DND-41 (cell line): Measurements from ENCODE around the gene MICAL2.

Experiments used
- ATAC-seq: fragments of 200-7000 bp; cut with Tn5 transposase; 3 replicates; pipeline ENCODE4 v1.9.1; 2021; ENCODE audit warnings: low read depth; ENCODE audit not compliant: insufficient read depth
- DNase-seq: peaks from one replicate; pipeline ENCODE4 v3.0.0-alpha.2; 2020
- H2AFZ ChIP-seq: 2 replicates; pipeline ENCODE4 v1.6.0; 2012; ENCODE audit warnings: low read depth, low read length
- H3K27ac ChIP-seq: 2 replicates; pipeline ENCODE4 v1.5.1; 2012; ENCODE audit warnings: low read length, inconsistent platforms
- H3K27me3 ChIP-seq: fragments of 200-600 bp; sonication (generic); 2 replicates; pipeline ENCODE4 v1.6.0; 2012; ENCODE audit warnings: low read length, mild to moderate bottlenecking, inconsistent platforms; ENCODE audit not compliant: insufficient read depth, poor library complexity
- H3K36me3 ChIP-seq: 2 replicates; pipeline ENCODE4 v1.5.1; 2012; ENCODE audit warnings: low read length, inconsistent platforms; ENCODE audit not compliant: insufficient read depth
- H3K4me1 ChIP-seq: 2 replicates; pipeline ENCODE4 v1.5.1; 2012; ENCODE audit warnings: mild to moderate bottlenecking, low read length; ENCODE audit not compliant: insufficient read depth
- H3K4me2 ChIP-seq: 2 replicates; pipeline ENCODE4 v1.6.0; 2012; ENCODE audit warnings: mild to moderate bottlenecking, moderate library complexity, low read length, inconsistent platforms; ENCODE audit not compliant: insufficient read depth
- H3K4me3 ChIP-seq, 2 experiments: fragments of 200-600 bp in 1 of 2; shearing (Covaris generic) in 1 of 2; 2 replicates each; pipeline ENCODE4 v1.5.1; 2012 to 2016; ENCODE audit warnings: inconsistent platforms in 2 of 2, low read length in 2 of 2, mild to moderate bottlenecking in 2 of 2, low read depth in 1 of 2, moderate library complexity in 1 of 2
- H3K79me2 ChIP-seq: 2 replicates; pipeline ENCODE4 v1.6.0; 2012; ENCODE audit warnings: low read length, inconsistent platforms; ENCODE audit not compliant: insufficient read depth
- H3K9ac ChIP-seq: 2 replicates; pipeline ENCODE4 v1.6.0; 2012; ENCODE audit warnings: low read depth, mild to moderate bottlenecking, inconsistent platforms, low read length, moderate library complexity
- H3K9me3 ChIP-seq: 2 replicates; pipeline ENCODE4 v1.5.1; 2012; ENCODE audit warnings: low read length, moderate library complexity, mild to moderate bottlenecking, inconsistent platforms; ENCODE audit not compliant: insufficient read depth, severe bottlenecking
- H4K20me1 ChIP-seq: 2 replicates; pipeline ENCODE4 v1.6.0; 2012; ENCODE audit warnings: low read length; ENCODE audit not compliant: insufficient read depth
- EZH2 ChIP-seq: IDR thresholded peaks from 3 replicates; pipeline ENCODE4 v1.6.1; 2012; ENCODE audit warnings: borderline replicate concordance, low read depth, mild to moderate bottlenecking, moderate library complexity, low read length, inconsistent platforms; ENCODE audit not compliant: severe bottlenecking
- TF ChIP-seq, protein P1 (sequence below): IDR thresholded peaks from 2 replicates; pipeline ENCODE4 v1.5.1; 2012; ENCODE audit warnings: borderline replicate concordance, low read length, moderate library complexity, mild to moderate bottlenecking; ENCODE audit not compliant: poor library complexity, severe bottlenecking; ENCODE audit errors: extremely low read depth

The MICAL2 gene

DNA sequence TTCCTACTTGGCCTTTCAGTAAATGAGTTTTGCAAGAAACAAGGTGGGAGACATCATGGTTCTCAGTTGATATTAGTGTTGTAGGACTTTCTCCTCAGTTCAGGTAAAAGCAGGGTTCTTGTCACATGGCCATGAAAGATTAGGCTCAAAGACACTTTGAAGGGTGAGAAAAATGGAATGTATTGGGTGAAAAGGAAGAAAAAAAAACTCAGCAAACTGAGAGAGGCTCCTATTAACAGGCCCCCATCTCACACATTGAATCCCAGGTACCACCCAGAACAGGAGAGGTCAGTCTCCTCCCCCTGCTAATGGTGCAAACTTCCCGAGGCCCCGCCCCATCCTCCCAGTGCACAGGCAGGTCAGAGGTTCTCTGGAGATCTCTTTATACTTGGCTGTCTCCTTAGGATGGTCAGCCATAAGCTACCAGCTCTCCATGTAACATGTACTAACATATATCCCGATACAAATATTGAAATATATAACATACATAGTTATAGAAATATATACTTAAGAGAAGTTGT, 62.2 kb downstream of the MICAL2 start:
- H3K36me3 ChIP-seq, result no peaks in the 10 kb centered on the region
- H3K4me2 ChIP-seq, result no peak overlapping the region
- H2AFZ ChIP-seq, result no peak overlapping the region
- H3K4me3 ChIP-seq, result no peak overlapping the region
- H3K79me2 ChIP-seq, result no peaks in the 10 kb centered on the region
- no peaks in the 10 kb centered on the region for H3K27me3 ChIP-seq
- H3K9me3 ChIP-seq, result no peaks in the 10 kb centered on the region
- DNase-seq (no peak), ATAC-seq (no peak)
- H4K20me1 ChIP-seq, result no peaks in the 10 kb centered on the region
- TF ChIP-seq EZH2, result no peak
- TF ChIP-seq, protein P1, sequence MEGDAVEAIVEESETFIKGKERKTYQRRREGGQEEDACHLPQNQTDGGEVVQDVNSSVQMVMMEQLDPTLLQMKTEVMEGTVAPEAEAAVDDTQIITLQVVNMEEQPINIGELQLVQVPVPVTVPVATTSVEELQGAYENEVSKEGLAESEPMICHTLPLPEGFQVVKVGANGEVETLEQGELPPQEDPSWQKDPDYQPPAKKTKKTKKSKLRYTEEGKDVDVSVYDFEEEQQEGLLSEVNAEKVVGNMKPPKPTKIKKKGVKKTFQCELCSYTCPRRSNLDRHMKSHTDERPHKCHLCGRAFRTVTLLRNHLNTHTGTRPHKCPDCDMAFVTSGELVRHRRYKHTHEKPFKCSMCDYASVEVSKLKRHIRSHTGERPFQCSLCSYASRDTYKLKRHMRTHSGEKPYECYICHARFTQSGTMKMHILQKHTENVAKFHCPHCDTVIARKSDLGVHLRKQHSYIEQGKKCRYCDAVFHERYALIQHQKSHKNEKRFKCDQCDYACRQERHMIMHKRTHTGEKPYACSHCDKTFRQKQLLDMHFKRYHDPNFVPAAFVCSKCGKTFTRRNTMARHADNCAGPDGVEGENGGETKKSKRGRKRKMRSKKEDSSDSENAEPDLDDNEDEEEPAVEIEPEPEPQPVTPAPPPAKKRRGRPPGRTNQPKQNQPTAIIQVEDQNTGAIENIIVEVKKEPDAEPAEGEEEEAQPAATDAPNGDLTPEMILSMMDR, result no peak
- no peaks in the 10 kb centered on the region for H3K4me1 ChIP-seq
- H3K9ac ChIP-seq, result no peak overlapping the region
- H3K27ac ChIP-seq, result no peak overlapping the region

DNA sequence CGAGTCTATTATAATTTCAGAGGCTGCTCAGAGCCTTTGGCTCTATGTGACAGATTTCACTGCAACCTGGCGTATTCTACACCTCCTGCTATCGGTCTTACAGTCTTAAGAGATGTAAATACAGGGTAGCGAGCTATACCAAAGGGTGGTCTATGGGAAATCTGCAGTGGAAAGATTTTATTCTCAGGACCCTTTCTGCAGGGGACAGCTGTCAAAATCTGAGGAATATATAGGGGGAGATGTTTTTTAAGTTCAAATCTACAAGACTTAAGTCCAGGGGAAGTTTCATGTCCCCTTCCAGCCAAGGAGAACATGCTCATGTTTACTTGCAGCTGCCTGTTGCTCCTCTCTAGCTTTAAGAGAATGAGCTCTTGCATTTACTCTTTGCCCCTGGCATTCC, 62.7 kb downstream of the MICAL2 start:
- no peaks in the 10 kb centered on the region for H3K79me2 ChIP-seq
- ATAC-seq, result no peak
- no peak for DNase-seq
- TF ChIP-seq, protein P1, result no peak
- no peak for TF ChIP-seq EZH2
- no peaks in the 10 kb centered on the region for H3K4me1 ChIP-seq
- no peaks in the 10 kb centered on the region for H3K27me3 ChIP-seq
- H3K27ac ChIP-seq, result no peak overlapping the region
- H3K9ac ChIP-seq, result no peak overlapping the region
- H4K20me1 ChIP-seq, result no peaks in the 10 kb centered on the region
- no peaks in the 10 kb centered on the region for H3K9me3 ChIP-seq
- H3K4me2 ChIP-seq, result no peak overlapping the region
- H2AFZ ChIP-seq, result no peak overlapping the region
- no peak overlapping the region for H3K4me3 ChIP-seq
- H3K36me3 ChIP-seq, result no peaks in the 10 kb centered on the region

DNA sequence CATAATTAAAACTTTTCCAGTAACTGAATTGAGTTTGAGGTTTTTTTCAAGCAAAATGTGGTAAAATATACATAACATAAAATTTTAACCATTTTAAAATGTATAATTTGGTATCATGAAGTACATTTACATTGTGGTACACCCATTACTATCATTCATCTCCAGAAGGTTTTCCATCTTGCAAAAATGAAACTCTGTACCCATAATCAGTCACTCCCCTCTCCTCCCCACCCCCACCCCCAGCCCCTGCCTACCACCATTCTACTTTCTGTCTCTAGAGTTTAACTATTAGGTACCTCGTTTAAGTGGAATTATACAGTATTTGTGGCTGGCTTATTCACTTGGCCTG, 63.7 kb downstream of the MICAL2 start:
- Histone ChIP-seq H3K4me3 (no peak overlapping the region), H3K4me1 (no peaks in the 10 kb centered on the region), H3K9me3 (no peaks in the 10 kb centered on the region), H3K27ac (no peak overlapping the region), H4K20me1 (no peaks in the 10 kb centered on the region), H3K36me3 (no peaks in the 10 kb centered on the region), H2AFZ (no peak overlapping the region), H3K4me2 (no peak overlapping the region), H3K79me2 (no peaks in the 10 kb centered on the region), H3K27me3 (no peaks in the 10 kb centered on the region), H3K9ac (no peak overlapping the region)
- ATAC-seq, result no peak
- TF ChIP-seq, protein P1, result no peak
- no peak for TF ChIP-seq EZH2
- DNase-seq, result no peak
